Right atrium auricular region (tissue), 2 donors: ENCODE results near the gene MAPK10. TPM values are rescaled to one million over a fixed set of nuclear protein-coding genes. Genes with fewer than 3 reads are reported as not detected.

ENCODE experiments used
- DNase-seq: peaks from one replicate; pipeline ENCODE4 v3.0.0-alpha.2; 2019; ENCODE audit warnings: low spot score
- H3K27ac ChIP-seq, 2 donors: fragments of 200-600 bp; sonication (generic); 1 replicate in 1 of 2; 2 replicates in 1 of 2; pipeline ENCODE4 v1.5.1; 2016 to 2019
- H3K27me3 ChIP-seq, 2 donors: fragments of 200-600 bp; sonication (generic); one replicate each; pipeline versions ENCODE4 v1.5.1 to v1.6.0; 2017 to 2019
- H3K36me3 ChIP-seq: fragments of 200-600 bp; sonication (generic); one replicate; pipeline ENCODE4 v1.5.1; 2016
- H3K4me1 ChIP-seq, 2 donors: fragments of 200-600 bp; sonication (generic); one replicate each; pipeline versions ENCODE4 v1.5.1 to v1.6.0; 2017 to 2019
- H3K4me3 ChIP-seq, 2 donors: fragments of 200-600 bp; sonication (generic); 1 replicate in 1 of 2; 2 replicates in 1 of 2; pipeline ENCODE4 v1.5.1; 2017 to 2019; ENCODE audit warnings: mild to moderate bottlenecking in 1 of 2, moderate library complexity in 1 of 2
- H3K9me3 ChIP-seq, 2 donors: fragments of 200-600 bp; sonication (generic); one replicate each; pipeline ENCODE4 v1.5.1; 2019
- CTCF ChIP-seq, 2 donors: fragments of 200-600 bp; sonication (generic); IDR thresholded peaks; one replicate each; pipeline ENCODE4 v1.5.1; 2019; ENCODE audit warnings: antibody characterized with exemption in 2 of 2
- total RNA-seq, 2 donors: library from RNA; depleted of rRNA; stranded (reverse); fragments of >200 nt; gene quantifications; one replicate each; pipeline ENCODE4 v1.1.0, GENCODE V29; 2016

Gene MAPK10
- total RNA-seq, 2 donors from 2014 or later = 2.6 to 3.1 TPM

GRCh38 chr4:86256086-86256485 lies 103.8 kb downstream of the MAPK10 start:
- Histone ChIP-seq H3K4me1 (no peaks in the 10 kb centered on the region), H3K4me3 (no peak overlapping the region), H3K36me3 (no peaks in the 10 kb centered on the region), H3K27ac (no peak overlapping the region), H3K27me3 (no peaks in the 10 kb centered on the region), H3K9me3 (no peaks in the 10 kb centered on the region)
- DNase-seq = no peak
- no peak for TF ChIP-seq CTCF (IDR thresholded peaks at IDR 0.05)

GRCh38 chr4:86250619-86251018 lies 109.2 kb downstream of the MAPK10 start:
- Histone ChIP-seq H3K27ac (no peak overlapping the region), H3K4me1 (no peaks in the 10 kb centered on the region), H3K36me3 (no peaks in the 10 kb centered on the region), H3K4me3 (no peak overlapping the region), H3K9me3 (no peaks in the 10 kb centered on the region), H3K27me3 (no peaks in the 10 kb centered on the region)
- no peak for DNase-seq
- no peak for TF ChIP-seq CTCF (IDR thresholded peaks at IDR 0.05)

- no peaks in the 10 kb centered on the region for H3K9me3 ChIP-seq
- no peak for TF ChIP-seq CTCF (IDR thresholded peaks at IDR 0.05)
- H3K36me3 ChIP-seq = no peaks in the 10 kb centered on the region
- H3K27me3 ChIP-seq = no peaks in the 10 kb centered on the region
- no peak for DNase-seq
- H3K4me3 ChIP-seq = no peak overlapping the region
- no peaks in the 10 kb centered on the region for H3K4me1 ChIP-seq
- no peak overlapping the region for H3K27ac ChIP-seq
These were observed 109.8 kb downstream of the MAPK10 start for GRCh38 chr4:86250006-86250405.

- Histone ChIP-seq H3K9me3 (no peaks in the 10 kb centered on the region), H3K4me1 (no peaks in the 10 kb centered on the region)
- DNase-seq = no peak
These were observed 110.8 kb downstream of the MAPK10 start for GRCh38 chr4:86249074-86249473.

GRCh38 chr4:86247906-86248305 lies 111.9 kb downstream of the MAPK10 start:
- no peaks in the 10 kb centered on the region for H3K4me1 ChIP-seq
- no peaks in the 10 kb centered on the region for H3K27me3 ChIP-seq
- H3K36me3 ChIP-seq = no peaks in the 10 kb centered on the region
- H3K27ac ChIP-seq = no peak overlapping the region
- TF ChIP-seq CTCF (IDR thresholded peaks at IDR 0.05) = no peak
- no peaks in the 10 kb centered on the region for H3K9me3 ChIP-seq
- no peak for DNase-seq
- H3K4me3 ChIP-seq = no peak overlapping the region

More at GRCh38 chr4:86249074-86249473, 110.8 kb downstream of the MAPK10 start:
- no peak for TF ChIP-seq CTCF (IDR thresholded peaks at IDR 0.05)
- H3K36me3 ChIP-seq = no peaks in the 10 kb centered on the region
- H3K4me3 ChIP-seq = no peak overlapping the region
- no peaks in the 10 kb centered on the region for H3K27me3 ChIP-seq
- H3K27ac ChIP-seq = no peak overlapping the region

GRCh38 chr4:86247320-86247719 lies 112.5 kb downstream of the MAPK10 start:
- H3K4me3 ChIP-seq = no peak overlapping the region
- no peak for DNase-seq
- no peaks in the 10 kb centered on the region for H3K9me3 ChIP-seq
- H3K27ac ChIP-seq = no peak overlapping the region
- no peaks in the 10 kb centered on the region for H3K4me1 ChIP-seq
- H3K27me3 ChIP-seq = no peaks in the 10 kb centered on the region
- no peaks in the 10 kb centered on the region for H3K36me3 ChIP-seq
- no peak for TF ChIP-seq CTCF (IDR thresholded peaks at IDR 0.05)
